Measurements from ENCODE around the gene ZBED1.
"Not testable (repeated sequence)": the region's sequence is repeated elsewhere in the genome, so short reads cannot be mapped to it uniquely, and the experiment has no call there.

Gene ZBED1

GRCh38 chrX:2492531-2493218 lies 8.1 kb downstream of the ZBED1 start:
- DNase-seq = no peak

GRCh38 chrX:2490634-2491033 lies 10.1 kb downstream of the ZBED1 start:
- no peak for DNase-seq

DNA sequence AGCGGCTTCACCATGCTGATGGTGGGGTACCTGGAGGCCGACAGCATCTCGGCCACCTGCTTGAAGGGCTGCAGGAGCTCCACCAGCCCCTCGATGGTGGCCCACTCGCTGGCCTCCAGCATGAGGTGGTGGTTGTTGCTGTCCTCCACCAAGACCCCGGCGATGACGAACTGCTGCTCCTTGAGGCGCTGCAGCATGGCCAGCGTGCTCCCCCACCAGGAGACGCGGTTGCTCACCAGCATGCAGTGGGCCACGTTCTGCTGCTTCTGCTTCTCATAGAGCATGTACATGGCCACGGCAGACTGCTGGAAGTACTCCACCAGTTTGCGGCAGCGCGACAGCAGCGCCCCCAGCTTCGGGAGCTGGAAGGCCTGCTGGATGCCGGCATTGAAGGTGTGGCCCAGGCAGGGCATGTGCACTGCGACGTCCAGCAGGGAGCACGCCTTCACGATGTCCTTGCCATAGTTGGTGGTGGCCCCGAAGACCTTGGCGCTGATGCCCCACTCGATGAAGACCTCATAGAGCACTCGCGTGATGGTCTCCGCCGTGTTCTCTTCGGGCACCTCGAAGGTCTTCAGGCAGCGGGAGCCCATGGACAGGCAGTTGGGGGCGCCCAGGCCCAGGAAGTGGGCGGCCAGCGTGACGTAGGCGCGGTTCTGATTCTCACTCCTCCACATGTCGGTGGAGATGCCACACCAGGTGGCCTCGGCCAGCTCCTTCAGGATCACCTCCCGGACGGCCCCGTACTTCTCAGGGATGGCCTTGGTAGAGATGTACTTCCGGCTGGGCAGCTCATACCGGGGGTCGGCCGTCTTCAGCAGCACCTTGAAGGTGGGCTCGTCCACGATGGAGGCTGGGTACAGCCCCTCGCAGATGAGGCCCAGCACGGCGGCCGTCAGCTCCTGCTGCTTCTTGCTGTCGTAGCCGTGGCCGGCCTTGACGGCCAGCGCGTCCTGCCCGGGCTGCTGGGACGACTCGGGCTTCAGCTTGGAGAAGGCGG lies 11.0 kb downstream of the ZBED1 start:
- DNase-seq = no peak

- DNase-seq = no peak
Measured at GRCh38 chrX:2488621-2489285, 12.0 kb downstream of the ZBED1 start.

DNA sequence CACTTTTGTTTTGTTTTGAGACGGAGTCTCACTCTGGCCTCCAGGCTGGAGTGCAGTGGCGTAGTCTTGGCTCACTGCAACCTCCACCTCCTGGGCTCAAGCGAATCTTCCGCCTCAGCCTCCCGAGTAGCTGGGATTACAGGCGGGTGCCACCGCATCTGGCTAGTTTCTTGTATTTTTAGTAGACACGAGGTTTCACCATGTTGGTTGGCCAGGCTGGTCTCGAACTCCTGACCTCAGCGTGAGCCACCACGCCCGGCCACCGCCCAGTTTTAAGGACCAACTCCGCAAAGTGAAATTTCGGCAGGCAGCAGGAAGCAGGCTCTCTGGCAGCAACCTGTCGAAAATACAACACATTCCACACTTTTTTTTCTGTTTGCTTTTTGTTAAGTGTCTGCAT lies 13.4 kb downstream of the ZBED1 start:
- DNase-seq = no peak

DNA sequence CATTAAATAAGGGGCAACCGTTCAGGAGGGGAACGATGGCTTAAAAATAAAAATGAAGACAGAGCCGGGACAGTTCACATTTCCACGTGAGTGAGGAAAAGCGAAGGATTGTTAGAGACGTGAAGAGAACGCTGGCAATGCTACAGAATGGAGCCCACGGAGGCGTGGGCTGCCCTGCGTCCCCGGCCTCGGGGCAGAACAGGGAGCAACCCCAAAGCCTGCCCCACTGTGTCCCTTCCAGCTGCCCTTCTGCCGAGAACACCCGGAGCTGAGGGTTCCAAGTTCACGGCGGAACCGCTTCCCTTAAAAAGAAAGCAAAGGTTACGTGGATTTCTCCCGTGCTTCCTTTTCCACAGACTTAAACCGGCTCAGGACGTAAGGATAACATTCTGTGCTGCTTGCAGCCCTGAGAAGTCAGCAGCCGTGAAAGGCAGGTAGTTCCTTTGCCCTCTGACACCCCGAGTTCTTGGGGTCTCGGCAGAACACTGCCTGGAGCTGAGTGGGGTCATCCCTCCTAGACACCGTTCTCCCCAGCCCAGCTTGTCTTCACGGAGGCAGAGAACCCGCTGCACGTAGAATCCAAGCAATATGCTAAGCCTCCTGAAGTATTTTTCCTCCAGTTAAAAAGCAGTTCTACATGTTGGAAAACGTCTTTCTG lies 14.2 kb downstream of the ZBED1 start:
- DNase-seq = no peak

GRCh38 chrX:2485789-2486345 lies 14.9 kb downstream of the ZBED1 start:
- no peak for DNase-seq

DNA sequence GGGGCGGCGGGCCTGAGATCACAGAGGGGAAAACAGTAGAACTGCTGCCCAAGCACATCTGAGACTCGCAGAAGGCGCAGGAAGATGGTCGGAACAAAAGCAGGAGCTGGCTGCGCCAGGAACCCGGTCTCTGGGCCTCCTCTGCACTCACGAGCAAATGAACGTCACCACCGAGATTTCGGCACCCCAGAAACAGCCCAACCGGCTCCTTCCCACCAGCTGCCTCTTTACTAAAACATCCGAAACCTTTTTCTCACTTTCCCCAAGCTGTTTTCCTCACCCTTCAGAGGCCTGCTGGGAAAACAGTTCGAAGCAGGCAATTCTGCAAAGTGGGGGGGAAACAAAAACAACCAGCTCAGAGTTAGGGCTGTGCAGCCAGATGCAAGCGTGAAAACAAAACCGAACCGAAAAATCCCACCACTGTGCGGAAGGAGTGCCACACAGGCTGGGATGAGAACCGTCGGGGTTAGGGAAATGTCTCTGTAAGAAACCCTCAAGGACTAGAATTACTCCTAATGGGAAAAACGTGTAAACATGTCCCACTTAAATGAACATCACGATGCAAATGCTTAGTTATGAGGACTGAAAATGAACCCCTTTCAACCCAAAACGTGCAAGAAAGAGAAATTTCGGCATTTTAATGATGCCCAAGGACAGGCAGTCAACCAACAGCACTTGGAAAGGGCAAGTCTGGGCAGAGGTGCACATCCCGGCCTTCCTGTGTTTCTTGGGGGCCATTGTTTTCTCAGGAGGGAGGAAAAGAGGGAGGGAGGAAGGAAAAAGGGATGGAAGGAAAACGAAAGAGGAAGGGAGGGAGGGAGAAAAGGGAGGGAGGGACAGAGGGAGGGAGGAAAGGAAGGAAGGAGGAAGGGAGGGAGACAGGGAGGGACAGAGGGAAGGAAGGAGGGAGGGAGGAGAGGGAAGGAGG lies 15.8 kb downstream of the ZBED1 start:
- DNase-seq = no peak

- DNase-seq = no peak
Measured at GRCh38 chrX:2484256-2484655, 16.5 kb downstream of the ZBED1 start.

DNA sequence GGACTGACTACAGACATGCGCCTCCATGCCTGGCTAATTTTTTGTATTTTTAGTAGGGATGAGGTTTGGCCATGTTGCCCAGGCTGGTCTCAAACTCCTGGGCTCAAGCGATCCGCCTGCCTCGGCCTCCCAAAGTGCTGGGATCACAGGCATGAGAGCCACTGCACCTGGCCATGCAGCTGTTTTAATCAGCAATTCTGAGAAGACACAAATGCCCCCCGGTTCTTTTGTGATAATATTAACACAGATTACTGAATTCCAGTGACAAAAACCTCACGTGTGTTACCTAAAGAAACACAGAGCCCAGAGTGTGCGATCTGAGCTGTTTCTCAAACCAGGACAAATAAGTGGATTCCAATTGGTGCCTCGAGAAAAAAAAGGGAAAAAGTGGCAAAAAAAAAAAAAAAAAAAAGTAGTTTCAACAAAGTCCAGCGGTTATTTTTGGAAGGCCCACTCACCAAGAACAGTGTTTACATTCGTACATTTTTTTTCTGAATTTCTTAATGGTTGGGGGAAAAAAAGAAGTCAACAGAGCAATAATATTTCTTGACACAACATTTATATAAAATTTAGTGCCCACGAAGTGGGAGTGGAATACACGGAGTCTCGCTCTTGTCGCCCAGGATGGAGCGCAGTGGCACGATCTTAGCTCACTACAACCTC lies 17.2 kb downstream of the ZBED1 start:
- DNase-seq = no peak

- DNase-seq = not testable (repeated sequence)
Measured at GRCh38 chrX:2481597-2481996, 19.2 kb downstream of the ZBED1 start.

DNA sequence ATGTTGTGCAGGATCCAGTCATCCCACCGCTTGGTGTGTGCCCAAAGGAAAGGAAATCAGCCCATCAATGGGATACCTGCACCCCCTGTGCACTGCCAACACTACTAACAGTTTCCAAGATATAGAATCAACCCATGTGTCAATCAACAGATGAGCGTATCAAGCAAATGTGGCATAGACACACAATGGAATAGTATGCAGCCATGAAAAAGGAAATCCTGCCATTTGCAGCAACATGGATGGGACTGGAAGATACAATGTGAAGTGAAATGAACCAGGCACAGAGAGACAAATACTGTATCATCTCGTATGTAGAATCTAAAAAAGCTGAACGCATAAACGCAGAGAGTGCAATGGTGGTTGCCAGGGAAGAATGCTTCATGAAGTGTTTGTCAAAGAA lies 20.8 kb downstream of the ZBED1 start:
- not testable (repeated sequence) for DNase-seq

DNA sequence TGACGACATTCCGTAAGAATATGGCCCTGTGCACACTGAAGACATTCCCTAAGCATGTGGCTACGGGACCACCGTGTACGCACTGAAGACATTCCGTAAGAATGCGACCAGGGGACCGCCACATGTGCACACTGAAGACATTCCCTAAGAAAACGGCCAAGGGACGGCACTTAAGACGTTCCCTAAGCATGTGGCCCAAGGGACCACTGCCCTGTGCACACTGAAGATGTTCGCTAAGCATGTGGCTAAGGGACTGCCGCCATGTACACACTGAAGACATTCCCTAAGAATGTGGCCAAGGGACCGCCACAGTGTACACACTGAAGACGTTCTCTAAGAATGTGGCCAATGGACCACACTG lies 21.4 kb downstream of the ZBED1 start:
- DNase-seq = no peak

- DNase-seq = no peak
Measured at GRCh38 chrX:2478546-2479419, 22.0 kb downstream of the ZBED1 start.

GRCh38 chrX:2477313-2477712 lies 23.5 kb downstream of the ZBED1 start:
- not testable (repeated sequence) for DNase-seq

- no peak for DNase-seq
Measured at GRCh38 chrX:2474963-2475726, 25.6 kb downstream of the ZBED1 start.

- DNase-seq = no peak
Measured at GRCh38 chrX:2474280-2474962, 26.4 kb downstream of the ZBED1 start.

- DNase-seq = not testable (repeated sequence)
Measured at GRCh38 chrX:2473064-2473463, 27.7 kb downstream of the ZBED1 start.
